NCI-H510A treated with DMSO at 0.1 percent for 48 hours (cell line): ENCODE results near the gene TENT4A.

ENCODE experiments used
- DNase-seq: peaks from one replicate; lab custom pipeline; 2025; lab: John Stamatoyannopoulos, UW

TENT4A gene

DNA sequence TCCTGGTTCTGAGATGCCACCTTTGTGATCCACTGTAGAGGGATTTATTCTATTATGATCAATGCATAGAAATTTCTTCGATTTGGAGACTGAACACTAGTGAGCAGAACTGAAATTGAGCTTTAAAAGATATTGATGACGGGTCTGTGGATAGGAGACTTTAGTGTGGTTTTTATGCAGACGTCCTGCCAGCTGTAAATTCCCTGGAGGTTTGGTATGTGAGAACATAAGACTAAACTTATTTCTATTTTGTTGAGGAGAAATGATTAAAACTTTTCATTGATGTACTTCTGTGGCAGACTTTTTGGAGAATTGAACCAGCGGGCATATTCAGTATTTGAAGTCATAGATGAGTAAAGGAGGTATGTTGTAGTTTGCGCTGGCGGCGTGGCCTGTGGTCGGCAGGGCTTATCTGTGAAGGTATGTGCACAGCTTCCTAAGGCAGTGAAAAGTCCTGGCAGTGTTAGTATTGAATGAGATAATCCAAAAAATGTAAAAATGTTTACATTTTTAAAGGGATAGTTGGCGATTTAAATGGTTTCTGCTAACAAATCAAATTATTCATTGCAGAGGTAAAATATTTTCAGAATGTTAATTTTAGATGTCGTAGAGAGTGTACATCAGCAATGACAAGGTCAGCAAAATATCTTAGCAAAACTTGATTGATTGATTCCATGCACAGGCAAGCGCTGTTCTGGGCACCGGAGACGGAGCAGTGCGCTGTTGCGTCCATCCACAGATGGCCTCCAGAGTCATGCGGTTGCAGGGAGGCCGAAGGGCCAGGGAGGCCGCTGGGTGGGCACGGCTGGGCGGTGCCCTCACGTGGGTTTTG is 20.4 kb downstream of the TENT4A start:
- no peak for DNase-seq

DNA sequence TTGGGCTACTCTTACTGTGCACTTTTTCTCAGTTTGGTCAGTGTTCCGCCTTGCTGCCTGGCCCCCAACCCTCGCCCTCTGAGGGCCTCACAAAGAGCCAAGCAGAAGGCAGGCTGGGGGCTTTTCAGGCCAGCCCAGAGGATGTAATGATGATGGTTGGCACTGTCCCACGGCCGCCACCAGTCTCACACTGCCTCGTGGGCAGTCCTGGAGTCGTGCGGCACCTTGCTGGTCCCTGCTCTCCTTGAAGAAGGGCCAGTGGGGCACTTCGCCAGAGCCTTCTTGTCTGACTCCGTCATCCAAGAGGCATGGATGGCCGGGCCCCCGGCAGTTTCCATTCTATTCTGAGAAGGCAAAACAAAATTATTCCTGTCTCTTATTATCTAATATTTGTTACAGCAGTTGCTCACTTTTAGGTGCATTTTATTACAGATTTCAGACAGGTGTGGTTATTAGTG is 21.0 kb downstream of the TENT4A start:
- no peak for DNase-seq

DNA sequence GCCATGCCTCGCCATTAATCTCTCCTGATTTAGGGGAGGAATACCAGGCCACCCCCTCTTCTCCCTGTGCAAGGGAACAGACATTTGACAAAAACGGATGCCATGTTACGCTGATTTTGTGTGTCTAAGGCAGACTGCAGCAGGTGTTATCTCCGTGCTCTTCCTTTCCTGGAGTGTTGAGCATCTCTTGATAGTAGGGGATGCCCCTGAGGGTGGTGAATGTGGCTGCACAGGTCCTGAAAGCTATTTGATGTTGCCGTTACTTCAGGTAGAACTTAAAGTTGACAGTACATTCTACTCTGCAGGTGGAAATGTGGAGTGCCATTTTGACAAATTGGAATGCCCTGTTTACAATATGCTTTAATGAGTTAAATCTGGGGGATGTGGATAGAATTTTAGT is 21.5 kb downstream of the TENT4A start:
- no peak for DNase-seq

DNA sequence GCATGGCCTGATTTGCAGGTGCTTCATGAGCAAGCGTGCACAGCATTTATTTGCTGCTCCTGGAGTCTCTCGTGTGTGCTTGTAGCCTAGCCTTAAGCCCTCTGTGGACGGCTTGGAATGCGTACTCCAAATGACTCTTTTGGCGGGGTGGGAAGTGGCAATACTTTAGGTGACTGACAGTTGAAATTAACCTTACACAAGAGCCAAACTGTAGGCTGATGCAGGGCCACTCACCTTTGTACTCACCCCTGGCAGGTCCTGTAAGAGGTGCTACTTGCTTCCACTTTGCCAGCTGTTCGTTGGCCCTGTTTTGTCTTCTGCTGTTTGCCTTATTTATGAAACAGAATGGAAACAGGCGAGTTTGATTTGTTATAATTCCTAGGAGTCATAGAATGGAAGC is 22.9 kb downstream of the TENT4A start:
- no peak for DNase-seq

DNA sequence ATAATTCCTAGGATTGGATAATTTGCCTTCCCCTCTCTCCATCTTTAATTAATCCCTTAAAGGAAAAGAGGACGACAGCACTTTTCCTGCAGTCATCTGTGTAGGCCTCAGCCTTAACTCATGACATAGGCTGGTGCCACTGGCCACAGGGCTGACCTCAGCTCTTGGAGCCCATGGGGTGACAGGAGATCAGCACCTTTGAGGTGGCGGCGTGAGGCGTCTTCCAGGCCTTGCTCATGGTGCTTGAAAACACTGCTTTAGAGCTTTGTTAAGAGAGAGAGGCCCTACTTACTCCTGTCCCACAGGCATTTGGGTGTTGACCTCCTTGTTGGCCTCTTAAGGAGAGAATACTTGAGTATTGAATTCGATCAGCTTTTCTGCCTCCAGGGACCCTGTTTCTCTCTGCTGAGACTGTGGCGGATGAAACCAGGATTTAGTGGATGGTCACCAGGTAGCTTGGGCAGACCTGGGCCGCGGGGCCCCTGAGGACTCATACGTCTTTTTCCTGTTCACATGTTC is 23.4 kb downstream of the TENT4A start:
- DNase-seq, result no peak

DNA sequence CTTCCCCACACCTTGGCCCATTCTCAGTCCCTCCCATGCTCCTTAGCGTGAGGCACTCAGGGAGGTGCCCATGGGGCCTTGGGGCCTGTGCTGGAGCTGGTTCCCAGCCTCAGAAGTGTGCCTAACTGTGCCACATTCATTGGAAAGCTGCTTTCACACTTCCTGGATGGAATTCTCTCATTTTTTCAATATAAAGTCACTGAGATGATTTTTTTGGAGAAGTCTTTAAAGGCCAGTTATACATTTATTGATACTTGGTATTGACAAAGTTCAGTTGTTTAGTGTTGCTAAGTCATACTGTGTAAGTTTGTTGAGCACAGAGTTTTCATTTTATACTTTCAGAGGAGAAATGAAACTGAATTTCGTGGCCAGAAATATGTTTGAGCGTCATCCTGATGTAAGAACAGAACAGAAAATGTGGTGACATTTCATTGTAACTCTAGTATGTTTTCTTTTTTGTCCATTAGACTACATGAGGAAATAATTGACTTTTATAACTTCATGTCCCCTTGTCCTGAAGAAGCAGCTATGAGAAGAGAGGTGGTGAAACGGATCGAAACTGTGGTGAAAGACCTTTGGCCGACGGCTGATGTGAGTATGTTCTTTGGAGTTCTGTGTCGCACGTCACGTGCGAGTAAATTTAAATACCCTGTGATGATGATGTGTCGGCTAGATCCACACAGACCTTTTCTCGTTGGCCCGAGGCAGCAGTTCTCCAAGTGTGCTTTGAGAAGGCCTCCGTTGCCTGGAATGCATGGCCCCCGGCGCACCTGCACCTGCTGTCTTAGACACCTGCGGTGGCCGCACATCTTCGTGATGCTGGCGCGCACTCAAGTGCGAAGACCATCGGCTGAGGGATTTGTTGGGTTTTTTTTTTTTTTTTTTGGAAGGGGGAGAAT is 24.1 kb downstream of the TENT4A start:
- DNase-seq, result no peak

DNA sequence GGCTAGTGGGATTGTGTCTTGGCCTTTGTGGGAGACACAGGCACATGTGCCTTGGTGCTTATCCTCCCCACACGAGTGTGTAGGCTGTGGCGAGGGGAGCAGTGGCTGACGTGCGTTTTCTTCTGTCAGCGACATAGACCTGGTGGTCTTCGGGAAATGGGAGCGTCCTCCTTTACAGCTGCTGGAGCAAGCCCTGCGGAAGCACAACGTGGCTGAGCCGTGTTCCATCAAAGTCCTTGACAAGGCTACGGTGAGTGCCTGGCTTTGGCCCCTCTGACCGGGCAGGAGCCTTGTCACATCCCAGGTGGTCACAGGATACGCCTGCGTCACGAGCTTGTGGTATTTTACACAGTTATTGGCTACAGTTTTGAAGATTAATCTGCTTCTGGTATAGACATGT is 26.4 kb downstream of the TENT4A start:
- no peak for DNase-seq

DNA sequence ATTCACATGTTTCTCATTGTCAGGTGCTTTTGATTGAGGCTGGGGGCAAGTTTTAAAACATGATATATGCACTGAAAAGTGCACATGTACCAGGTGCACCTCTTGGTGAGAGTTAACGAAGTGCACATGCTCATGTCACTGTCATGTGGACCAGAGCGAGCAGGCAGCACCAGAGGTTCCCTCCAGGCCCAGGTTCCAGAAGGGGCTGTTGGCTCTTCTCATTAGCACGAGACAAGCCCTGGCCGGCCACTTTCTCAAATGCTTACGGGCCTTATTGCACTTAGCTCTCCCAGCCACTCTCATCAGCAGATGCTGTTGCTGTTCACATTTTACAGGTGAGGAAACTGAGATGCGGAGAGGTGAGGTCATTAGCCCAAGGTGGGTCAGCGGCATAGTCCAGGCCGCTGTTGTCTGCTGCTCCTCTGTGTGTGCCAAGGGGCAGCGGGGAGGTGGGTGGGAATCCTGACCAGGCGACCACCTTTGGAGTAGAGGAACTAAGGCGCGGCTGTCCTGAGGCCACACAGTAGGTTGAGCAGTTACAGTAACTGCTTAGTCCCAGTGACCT is 27.4 kb downstream of the TENT4A start:
- DNase-seq, result no peak

DNA sequence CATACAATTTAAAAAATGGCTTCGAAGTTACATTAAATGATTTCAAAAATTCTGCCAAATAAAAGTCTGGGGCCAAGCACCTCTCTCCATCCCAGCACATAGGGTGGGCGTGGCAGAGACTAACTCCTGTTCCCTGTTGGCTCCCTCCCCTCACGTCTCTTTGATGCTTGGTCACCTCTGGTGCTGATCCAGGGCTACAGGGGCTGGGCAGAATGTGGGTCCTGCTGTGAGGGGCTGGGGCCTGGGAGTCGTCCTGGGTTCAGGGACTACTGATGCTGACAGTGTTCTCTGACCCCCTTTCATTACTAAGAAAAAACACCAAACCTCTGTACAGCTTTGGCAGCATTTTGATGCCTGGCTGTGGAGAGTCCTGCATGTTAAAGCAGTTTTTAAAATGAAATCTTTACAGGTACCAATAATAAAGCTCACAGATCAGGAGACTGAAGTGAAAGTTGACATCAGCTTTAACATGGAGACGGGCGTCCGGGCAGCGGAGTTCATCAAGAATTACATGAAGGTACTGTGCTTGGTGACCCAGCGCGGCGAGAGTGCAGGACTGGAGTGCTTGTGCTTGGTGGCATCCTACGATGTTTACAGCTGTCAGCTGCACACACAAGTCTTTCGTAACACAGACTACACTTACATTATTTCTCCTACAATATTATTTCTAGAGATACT is 29.0 kb downstream of the TENT4A start:
- no peak for DNase-seq

DNA sequence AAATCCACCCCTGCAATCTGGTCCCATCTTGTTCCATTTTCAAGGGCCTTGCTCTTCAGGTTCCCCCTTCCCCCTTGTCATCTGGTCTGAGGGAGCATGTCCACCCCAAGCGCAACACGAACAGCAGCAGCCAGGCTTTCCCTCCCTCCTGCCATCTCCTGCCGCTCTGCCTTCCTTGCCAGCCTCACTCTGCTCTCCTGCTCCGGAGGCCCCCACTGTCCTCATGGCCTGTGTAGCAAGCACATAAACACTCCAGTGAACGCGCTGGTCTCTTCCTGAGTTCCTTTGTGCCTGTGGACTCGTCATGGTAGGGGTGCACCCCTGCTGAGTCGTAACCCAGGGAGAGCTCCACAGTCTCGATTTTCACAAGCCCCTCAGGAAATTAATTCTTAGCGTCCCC is 29.9 kb downstream of the TENT4A start:
- no peak for DNase-seq

DNA sequence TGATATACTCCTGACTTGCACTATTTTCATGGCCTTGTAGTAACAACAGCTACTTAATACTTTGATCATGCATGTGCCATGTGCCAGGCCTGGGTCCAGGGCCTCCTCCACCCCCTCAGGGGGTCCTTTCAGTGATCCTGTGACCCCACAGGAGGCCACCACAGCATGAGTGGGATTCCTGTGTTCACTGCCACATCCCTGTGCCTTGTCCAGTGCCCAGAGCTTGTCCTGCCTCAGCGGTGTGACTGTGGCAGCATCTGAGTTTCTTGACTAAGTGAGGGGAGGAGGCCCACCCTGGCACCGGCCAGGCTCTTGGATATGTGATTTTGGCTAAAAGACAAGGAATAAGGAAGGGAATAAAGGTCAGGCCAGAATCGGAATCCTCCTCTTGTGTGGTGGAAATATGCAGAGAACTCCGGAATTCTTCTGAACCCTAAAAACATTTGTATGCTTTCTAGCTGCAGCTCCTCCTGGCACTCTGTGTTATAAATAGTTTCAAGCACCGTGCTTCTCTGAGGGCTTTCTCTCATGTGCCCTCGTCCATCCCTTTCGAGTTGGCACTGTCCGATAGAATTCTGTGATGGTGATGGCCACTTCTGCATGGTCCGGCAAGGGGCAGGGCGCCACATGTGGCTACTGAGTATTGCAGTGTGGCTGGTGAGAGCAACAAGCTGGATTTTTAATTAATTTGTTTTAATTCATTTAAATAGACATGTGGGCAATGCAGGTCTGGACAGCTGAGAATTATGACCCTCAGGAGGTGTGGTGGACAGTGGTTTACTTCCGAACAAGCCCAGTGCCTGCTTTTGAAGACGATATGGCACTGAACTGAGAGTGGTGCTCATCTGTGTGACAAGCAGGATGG is 31.8 kb downstream of the TENT4A start:
- DNase-seq, result no peak

DNA sequence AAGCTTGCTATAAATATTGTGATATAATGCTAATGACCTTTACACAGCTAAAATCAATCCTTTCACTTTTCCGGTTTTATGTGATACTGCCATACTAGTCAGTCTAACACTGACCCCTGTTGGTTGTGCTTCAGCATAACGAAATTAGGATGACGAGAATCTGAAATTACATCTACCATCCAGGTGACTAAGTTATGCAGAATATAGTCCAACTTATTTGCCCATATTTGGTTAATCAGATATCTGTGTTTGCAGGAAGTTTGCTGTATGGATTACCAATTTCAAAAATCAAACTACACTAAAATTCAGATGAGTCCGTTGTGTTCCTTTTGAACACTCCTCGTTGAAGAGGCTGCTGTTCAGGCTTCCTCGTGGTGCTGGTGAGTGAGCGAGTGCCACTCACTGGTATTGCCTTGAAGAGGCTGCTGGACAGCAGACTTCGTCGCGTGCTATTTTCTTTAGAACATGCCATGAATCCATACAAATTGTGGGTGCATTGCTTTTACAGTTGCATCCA is 32.5 kb downstream of the TENT4A start:
- DNase-seq, result peak; percentile 53

DNA sequence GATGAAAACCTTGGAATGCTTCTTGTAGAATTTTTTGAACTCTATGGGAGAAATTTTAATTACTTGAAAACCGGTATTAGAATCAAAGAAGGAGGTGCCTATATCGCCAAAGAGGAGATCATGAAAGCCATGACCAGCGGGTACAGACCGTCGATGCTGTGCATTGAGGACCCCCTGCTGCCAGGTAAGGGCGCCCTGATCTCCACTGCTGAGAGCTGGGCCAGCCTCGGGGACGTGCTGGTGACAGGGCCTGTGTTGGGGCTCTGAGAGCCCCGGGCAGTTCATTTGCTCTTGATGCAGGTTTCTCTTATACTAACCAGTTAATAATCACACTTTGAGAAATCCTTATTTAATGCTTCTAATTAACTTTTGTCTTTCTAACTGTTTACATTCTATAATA is 33.0 kb downstream of the TENT4A start:
- no peak for DNase-seq

DNA sequence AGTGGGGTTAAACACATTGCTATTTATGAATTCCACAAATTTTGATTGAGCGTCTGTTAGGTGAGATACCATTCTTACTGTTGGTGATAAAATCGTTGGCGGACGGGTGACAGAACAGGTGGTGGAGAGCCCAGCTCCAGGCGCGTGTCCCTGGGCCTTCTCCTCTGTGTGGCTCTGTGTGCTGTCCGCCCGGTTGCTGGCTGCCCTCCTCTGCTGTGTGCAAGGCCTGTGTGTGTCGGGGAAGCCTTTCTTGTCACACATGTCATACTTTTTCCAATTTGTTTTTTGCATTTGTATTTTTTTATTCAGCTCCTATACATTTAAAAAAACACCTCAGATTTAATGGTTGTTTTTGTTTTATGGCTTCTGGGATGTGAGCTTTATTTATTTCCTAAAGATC is 33.9 kb downstream of the TENT4A start:
- no peak for DNase-seq

DNA sequence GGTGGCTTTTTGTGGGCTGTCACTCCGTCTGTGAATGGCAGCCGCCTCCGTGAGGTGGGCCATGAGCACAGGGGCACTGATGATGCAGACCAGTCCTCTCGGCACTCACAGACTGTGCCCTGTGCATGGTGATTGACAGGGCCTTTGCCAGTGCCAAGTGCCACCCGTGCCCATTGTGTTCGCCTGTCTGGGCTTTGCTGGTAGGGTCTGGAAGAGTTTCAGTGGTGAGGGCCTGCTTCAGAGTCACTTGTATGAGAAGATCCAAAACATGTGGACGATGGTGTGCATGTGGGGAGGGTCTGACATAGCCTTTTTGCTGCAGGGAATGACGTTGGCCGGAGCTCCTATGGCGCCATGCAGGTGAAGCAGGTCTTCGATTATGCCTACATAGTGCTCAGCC is 34.9 kb downstream of the TENT4A start:
- DNase-seq, result no peak

DNA sequence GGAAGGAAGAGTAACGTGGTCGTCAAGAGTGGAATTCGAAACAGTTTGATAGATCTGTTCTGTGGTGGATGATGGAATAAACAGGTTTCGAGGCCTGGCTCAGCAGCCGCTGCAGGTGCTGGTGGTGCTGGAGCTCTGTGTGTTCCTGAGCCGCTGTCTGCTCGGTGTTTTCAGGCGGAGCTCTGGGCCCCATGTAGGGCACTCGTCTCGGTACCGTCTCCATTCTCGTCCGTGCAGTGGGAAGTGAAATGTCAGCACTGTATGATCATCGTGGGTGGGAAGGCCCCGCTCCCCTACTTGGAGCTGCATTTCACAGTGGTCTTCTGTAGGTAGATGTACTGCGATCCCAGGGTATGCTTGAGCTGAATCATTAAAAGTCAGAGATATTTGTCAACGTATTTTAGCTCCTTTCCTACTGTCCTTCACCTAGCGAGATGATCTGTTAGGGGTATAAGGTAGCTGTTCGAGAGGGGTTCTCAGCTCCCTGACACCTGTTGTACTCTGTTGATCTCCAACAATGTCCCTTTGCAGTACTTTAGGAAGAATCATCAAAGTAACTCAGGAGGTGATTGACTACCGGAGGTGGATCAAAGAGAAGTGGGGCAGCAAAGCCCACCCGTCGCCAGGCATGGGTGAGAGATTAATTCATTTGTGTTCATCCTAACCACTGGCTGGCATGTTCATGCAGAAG is 35.9 kb downstream of the TENT4A start:
- DNase-seq, result no peak

DNA sequence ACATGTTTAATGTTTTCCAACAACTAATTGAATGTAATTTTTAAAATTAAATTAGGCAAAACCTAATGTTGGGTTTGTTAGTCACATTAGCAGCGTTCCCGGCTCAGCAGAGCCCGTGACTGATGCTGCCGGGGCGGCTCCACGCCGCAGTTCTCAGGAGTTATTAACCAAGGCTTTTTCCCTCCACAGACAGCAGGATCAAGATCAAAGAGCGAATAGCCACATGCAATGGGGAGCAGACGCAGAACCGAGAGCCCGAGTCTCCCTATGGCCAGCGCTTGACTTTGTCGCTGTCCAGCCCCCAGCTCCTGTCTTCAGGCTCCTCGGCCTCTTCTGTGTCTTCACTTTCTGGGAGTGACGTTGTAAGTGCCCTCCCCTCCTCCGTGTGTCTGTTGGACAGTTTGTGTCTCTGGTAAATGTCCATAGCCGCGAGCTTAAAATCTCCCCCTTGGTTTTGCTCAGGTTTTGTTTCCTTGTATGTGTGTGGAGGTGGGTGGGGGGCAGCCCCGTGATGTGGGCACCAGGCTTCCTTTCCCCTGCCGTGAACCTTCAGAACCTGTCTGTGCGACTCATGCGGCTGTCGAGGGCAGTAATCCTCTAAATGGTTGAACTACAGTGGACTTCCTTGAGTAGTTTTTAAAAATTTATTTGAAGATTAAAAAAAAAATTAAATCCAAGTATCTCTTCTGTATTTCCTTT is 37.1 kb downstream of the TENT4A start:
- no peak for DNase-seq

DNA sequence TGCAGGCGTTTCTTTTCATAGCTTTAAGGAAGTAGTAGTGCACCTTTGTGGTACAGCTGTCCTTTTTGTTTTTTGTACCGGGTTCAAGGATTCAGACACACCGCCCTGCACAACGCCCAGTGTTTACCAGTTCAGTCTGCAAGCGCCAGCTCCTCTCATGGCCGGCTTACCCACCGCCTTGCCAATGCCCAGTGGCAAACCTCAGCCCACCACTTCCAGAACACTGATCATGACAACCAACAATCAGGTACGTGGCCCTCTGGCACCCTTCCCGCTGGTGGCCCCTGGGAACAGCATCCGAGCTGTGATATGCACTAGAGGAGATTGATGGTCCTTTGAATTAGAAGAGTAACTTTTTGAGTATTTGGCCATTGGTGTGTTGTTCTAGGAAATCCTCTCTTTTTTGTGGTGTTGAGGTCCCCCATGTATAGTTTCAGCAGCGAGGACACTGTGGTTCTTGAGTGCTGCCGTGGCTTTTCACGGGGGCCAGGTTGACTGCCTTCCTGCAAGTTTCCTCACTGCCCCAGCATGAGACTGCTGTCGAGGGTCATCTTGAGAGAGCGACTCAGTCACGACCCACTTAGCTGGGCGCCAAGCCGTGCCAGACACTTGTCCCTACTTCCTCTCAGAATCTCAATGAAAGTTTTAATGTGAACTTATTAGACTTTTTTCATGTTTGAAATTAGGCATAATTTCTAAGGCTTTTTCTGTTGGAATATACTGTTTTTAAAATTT is 37.9 kb downstream of the TENT4A start:
- DNase-seq, result no peak

DNA sequence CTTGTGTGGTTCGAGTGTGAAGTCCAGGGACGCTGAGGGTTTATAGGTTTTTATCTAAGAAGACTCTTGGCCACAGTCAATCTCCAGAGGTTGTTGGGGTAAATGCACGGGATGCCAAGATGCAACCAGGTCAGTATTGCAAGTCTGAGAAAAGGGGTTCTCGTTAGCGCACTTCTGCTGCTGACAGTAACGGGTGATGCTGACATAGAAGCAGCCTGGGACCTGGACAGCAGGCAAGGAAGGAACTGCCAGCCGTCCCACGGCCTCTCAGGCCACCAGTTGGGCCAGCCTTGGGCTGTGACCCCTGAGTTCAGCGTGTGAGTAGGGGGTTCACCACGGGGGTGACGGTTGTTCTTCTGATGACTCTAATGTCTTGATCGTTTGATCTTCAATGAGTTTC is 39.0 kb downstream of the TENT4A start:
- DNase-seq, result no peak
